Natural killer cell (primary cell): ENCODE measurements around the gene TECTA. TPM values are rescaled to one million over a fixed set of nuclear protein-coding genes. Genes with fewer than 3 reads are reported as not detected.

Experiments used
- total RNA-seq, 4 donors: library from RNA; stranded (reverse); fragments of 120-200 nt in 1 of 4; gene quantifications; one replicate each; pipeline versions ENCODE4 v1.2.3 to v1.2.4, GENCODE V29; 2013 to 2022

The TECTA gene
- total RNA-seq, 3 donors from 2014 or later (not counting 1 experiment from before 2014, with no cell fraction given) = 0.50 to 0.57 (median 0.56) TPM

Other genes with a start within 250 kb of the TECTA start
- 10 to 100 TPM; 34.0 to 40.2 (median 37.9) TPM for gene TBCEL, start 77.1 kb upstream of the TECTA start, total RNA-seq
- gene SC5D, start 191.5 kb downstream of the TECTA start, total RNA-seq = 10 to 100 TPM; 17.2 to 18.6 (median 17.2) TPM